CD14-positive monocyte (primary cell): ENCODE data around the gene DAO. TPM values are rescaled to one million over a fixed set of nuclear protein-coding genes. Genes with fewer than 3 reads are reported as not detected.
A peak's percentile ranks its signal among the peaks of the same experiment; 100 is the strongest.

Experiments used
- DNase-seq, 3 donors: peaks; one replicate each; pipeline ENCODE4 v3.0.0-alpha.2; 2011 to 2022
- H2AFZ ChIP-seq: 2 replicates; pipeline ENCODE4 v1.6.0; 2012; ENCODE audit warnings: mild to moderate bottlenecking, low read depth, low read length, inconsistent platforms; ENCODE audit not compliant: insufficient read depth, poor library complexity, severe bottlenecking
- H3K27ac ChIP-seq, 2 donors: 1 replicate in 1 of 2; 2 replicates in 1 of 2; pipeline ENCODE4 v1.5.1; 2012 to 2013; ENCODE audit warnings: low read length in 2 of 2, control low read depth in 1 of 2, inconsistent platforms in 1 of 2, low read depth in 1 of 2, mild to moderate bottlenecking in 1 of 2
- H3K27me3 ChIP-seq, 2 donors: one replicate each; pipeline versions ENCODE4 v1.6.0 to v1.6.1; 2011 to 2013; ENCODE audit warnings: low read length in 2 of 2; ENCODE audit not compliant: control insufficient read depth in 2 of 2, insufficient read depth in 2 of 2
- H3K36me3 ChIP-seq, 2 donors: replicated peaks in 1 of 2; 1 replicate in 1 of 2; 2 replicates in 1 of 2; pipeline versions ENCODE4 v1.5.1 to v1.6.1; 2012 to 2013; ENCODE audit warnings: low read length in 2 of 2, control low read depth in 1 of 2, inconsistent platforms in 1 of 2, mild to moderate bottlenecking in 1 of 2; ENCODE audit not compliant: insufficient read depth in 2 of 2, control insufficient read depth in 1 of 2
- H3K4me1 ChIP-seq, 2 donors: 1 replicate in 1 of 2; 2 replicates in 1 of 2; pipeline versions ENCODE4 v1.5.1 to v1.6.1; 2012 to 2013; ENCODE audit warnings: low read length in 2 of 2, control low read depth in 1 of 2, inconsistent platforms in 1 of 2, mild to moderate bottlenecking in 1 of 2, moderate library complexity in 1 of 2; ENCODE audit not compliant: insufficient read depth in 2 of 2, control insufficient read depth in 1 of 2
- H3K4me2 ChIP-seq: replicated peaks from 2 replicates; pipeline ENCODE3; 2012; ENCODE audit warnings: low read length, moderate library complexity, mild to moderate bottlenecking; ENCODE audit not compliant: poor library complexity, severe bottlenecking; ENCODE audit errors: extremely low read depth
- H3K4me3 ChIP-seq, 3 experiments: fragments of 200-600 bp in 1 of 3; sonication (generic) in 1 of 3; replicated peaks in 1 of 3; 1 replicate in 2 of 3; 2 replicates in 1 of 3; pipeline ENCODE4 v1.5.1; 2011 to 2013; ENCODE audit warnings: low read length in 3 of 3, mild to moderate bottlenecking in 3 of 3, control low read depth in 2 of 3, low read depth in 2 of 3, inconsistent platforms in 1 of 3, moderate library complexity in 1 of 3
- H3K79me2 ChIP-seq: 2 replicates; pipeline ENCODE4 v1.6.0; 2012; ENCODE audit warnings: mild to moderate bottlenecking, control low read depth, inconsistent platforms, low read length, moderate library complexity; ENCODE audit not compliant: insufficient read depth
- H3K9ac ChIP-seq: 2 replicates; pipeline ENCODE4 v1.6.0; 2017; ENCODE audit warnings: low read length, mild to moderate bottlenecking; ENCODE audit not compliant: insufficient read depth, poor library complexity, severe bottlenecking
- H3K9me3 ChIP-seq, 2 donors: replicated peaks in 1 of 2; 1 replicate in 1 of 2; 2 replicates in 1 of 2; pipeline versions ENCODE4 v1.5.1 to v1.6.1; 2012 to 2013; ENCODE audit warnings: low read length in 2 of 2, control low read depth in 1 of 2; ENCODE audit not compliant: control insufficient read depth in 1 of 2, insufficient read depth in 1 of 2
- H4K20me1 ChIP-seq: 2 replicates; pipeline ENCODE4 v1.6.0; 2012; ENCODE audit warnings: mild to moderate bottlenecking, low read length, control low read depth, moderate library complexity; ENCODE audit not compliant: insufficient read depth
- H3K27ac Mint-ChIP-seq, 7 donors: one replicate each; pipeline ENCODE4 v1.8.0; 2020; ENCODE audit warnings: mild to moderate bottlenecking in 7 of 7, mixed read lengths in 7 of 7, moderate library complexity in 6 of 7, inconsistent platforms in 2 of 7
- H3K27me3 Mint-ChIP-seq, 3 donors: one replicate each; pipeline ENCODE4 v1.8.0; 2021 to 2022; ENCODE audit warnings: low read depth in 3 of 3, mild to moderate bottlenecking in 3 of 3, mixed read lengths in 3 of 3, moderate library complexity in 3 of 3, inconsistent platforms in 1 of 3
- H3K36me3 Mint-ChIP-seq, 2 donors: one replicate each; pipeline ENCODE4 v1.8.0; 2020; ENCODE audit warnings: mixed read lengths in 2 of 2, inconsistent platforms in 1 of 2, mild to moderate bottlenecking in 1 of 2
- H3K4me1 Mint-ChIP-seq: one replicate; pipeline ENCODE4 v1.8.0; 2020; ENCODE audit warnings: mild to moderate bottlenecking, mixed read lengths
- H3K4me3 Mint-ChIP-seq, 2 donors: one replicate each; pipeline ENCODE4 v1.8.0; 2020; ENCODE audit warnings: mild to moderate bottlenecking in 2 of 2, mixed read lengths in 2 of 2, moderate library complexity in 1 of 2
- H3K9me3 Mint-ChIP-seq, 7 donors: one replicate each; pipeline ENCODE4 v1.8.0; 2020 to 2022; ENCODE audit warnings: mixed read lengths in 7 of 7, mild to moderate bottlenecking in 6 of 7, moderate library complexity in 6 of 7, inconsistent platforms in 2 of 7
- WGBS: methylation state at CpG from one replicate; pipeline ENCODE4 v1.1.5; 2013; ENCODE audit warnings: missing lambda C conversion rate; ENCODE audit not compliant: insufficient coverage; 5-methylcytosine and 5-hydroxymethylcytosine counted together
- intact Hi-C, 2 donors: fragments of 100-400 bp; cut with micrococcal nuclease; formaldehyde crosslinking; loops; one replicate each; pipeline versions ENCODE4 v1.15.0 to v1.15.1; 2023
- polyA plus RNA-seq, 3 donors: library from polyadenylated mRNA; depleted of rRNA in 1 of 3; unstranded in 2 of 3; stranded (reverse) in 1 of 3; fragments of 300-500 nt in 2 of 3; fragments of >200 nt in 1 of 3; fragmentation: Illumina TruSeq in 2 of 3; gene quantifications; 1 replicate in 2 of 3; 2 replicates in 1 of 3; pipeline ENCODE4 v1.2.3, GENCODE V29; 2012 to 2021
- TF ChIP-seq, protein P1 (sequence below): fragments of 200-600 bp; IDR thresholded peaks from one replicate; pipeline ENCODE4 v1.8.0; 2022; ENCODE audit warnings: antibody characterized with exemption, mild to moderate bottlenecking

The DAO gene
- polyA plus RNA-seq, 3 donors, result not detected

DNA sequence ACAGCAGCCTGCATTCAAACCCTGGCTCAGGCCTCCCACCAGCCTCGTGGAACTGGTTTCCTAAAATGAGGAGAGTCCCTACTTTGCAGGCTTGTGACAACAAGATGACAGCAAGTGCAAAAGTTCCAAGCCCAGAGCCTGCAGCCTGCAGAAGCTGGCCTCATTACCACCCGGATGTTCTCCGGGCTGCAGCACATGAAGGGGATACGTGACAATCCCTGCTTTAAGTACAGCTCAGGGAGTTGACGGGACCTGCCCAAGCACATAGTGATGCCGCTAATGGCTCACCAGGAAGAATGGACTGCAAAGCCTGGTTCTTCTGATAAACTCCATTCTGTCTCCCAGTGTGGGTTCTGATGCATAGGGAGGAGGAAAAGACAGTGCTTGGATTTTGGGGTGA lies 37.5 kb upstream of the DAO start:
- Mint-ChIP-seq H3K9me3 (peaks cover 0 to under 1% (median 0%) of the 10 kb centered on the region in 7 donors), H3K27ac (no peak overlapping the region), H3K27me3 (peaks cover 0 to 3% (median 0%) of the 10 kb centered on the region in 3 donors), H3K4me1 (peaks cover 81% of the 10 kb centered on the region), H3K36me3 (peaks cover 57 to 62% of the 10 kb centered on the region in 2 donors), H3K4me3 (no peak overlapping the region)
- peaks cover 56% of the 10 kb centered on the region for H4K20me1 ChIP-seq
- no peak overlapping the region for H3K9ac ChIP-seq
- peaks cover 64 to 73% of the 10 kb centered on the region in 2 donors for H3K4me1 ChIP-seq
- no peak for DNase-seq
- intact Hi-C loops, result no loop called here
- H3K27me3 ChIP-seq, result no peaks in the 10 kb centered on the region
- H2AFZ ChIP-seq, result no peak overlapping the region
- no peak overlapping the region for H3K4me3 ChIP-seq
- H3K79me2 ChIP-seq, result peaks cover 46% of the 10 kb centered on the region
- peaks cover 7 to 31% of the 10 kb centered on the region in 2 donors for H3K36me3 ChIP-seq
- TF ChIP-seq, protein P1, sequence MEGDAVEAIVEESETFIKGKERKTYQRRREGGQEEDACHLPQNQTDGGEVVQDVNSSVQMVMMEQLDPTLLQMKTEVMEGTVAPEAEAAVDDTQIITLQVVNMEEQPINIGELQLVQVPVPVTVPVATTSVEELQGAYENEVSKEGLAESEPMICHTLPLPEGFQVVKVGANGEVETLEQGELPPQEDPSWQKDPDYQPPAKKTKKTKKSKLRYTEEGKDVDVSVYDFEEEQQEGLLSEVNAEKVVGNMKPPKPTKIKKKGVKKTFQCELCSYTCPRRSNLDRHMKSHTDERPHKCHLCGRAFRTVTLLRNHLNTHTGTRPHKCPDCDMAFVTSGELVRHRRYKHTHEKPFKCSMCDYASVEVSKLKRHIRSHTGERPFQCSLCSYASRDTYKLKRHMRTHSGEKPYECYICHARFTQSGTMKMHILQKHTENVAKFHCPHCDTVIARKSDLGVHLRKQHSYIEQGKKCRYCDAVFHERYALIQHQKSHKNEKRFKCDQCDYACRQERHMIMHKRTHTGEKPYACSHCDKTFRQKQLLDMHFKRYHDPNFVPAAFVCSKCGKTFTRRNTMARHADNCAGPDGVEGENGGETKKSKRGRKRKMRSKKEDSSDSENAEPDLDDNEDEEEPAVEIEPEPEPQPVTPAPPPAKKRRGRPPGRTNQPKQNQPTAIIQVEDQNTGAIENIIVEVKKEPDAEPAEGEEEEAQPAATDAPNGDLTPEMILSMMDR, result no peak
- no peaks in the 10 kb centered on the region for H3K9me3 ChIP-seq
- WGBS, result 84% methylated on average over 5 of the region's 6 CpGs
- no peak overlapping the region for H3K27ac ChIP-seq
- no peak overlapping the region for H3K4me2 ChIP-seq

DNA sequence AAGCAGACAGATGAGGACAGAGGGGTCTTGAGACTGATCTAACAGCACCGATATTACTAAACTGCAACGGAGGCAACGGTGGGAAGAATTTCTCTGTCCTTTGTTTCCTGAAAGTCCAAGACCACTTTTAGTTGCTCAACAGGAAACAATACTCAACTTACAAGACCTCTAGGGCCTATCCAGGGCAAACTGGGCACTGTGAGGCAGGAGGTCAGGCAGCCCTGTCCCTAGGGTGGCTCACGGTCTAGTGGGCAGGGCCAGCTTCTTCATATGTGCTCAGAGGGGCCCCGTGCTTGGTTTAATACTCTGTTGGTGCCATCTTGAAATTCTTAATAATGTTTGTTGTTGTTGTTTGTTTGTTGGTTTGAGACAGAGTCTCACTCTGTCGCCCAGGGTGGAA lies 36.7 kb upstream of the DAO start:
- H2AFZ ChIP-seq, result no peak overlapping the region
- Mint-ChIP-seq H3K9me3 (peaks cover 0 to 2% (median 0%) of the 10 kb centered on the region in 7 donors), H3K4me3 (no peak overlapping the region), H3K27me3 (peaks cover 0 to 3% (median 0%) of the 10 kb centered on the region in 3 donors), H3K27ac (peak overlapping the region in 3 of 7 donors; percentile 1 to 37 (median 6)), H3K36me3 (peaks cover 62 to 67% of the 10 kb centered on the region in 2 donors), H3K4me1 (peaks cover 79% of the 10 kb centered on the region)
- H3K4me1 ChIP-seq, result peaks cover 55 to 66% of the 10 kb centered on the region in 2 donors
- H3K27me3 ChIP-seq, result no peaks in the 10 kb centered on the region
- H3K4me2 ChIP-seq, result no peak overlapping the region
- no peak overlapping the region for H3K4me3 ChIP-seq
- H3K36me3 ChIP-seq, result peaks cover 12 to 39% of the 10 kb centered on the region in 2 donors
- peaks cover 56% of the 10 kb centered on the region for H4K20me1 ChIP-seq
- no peak overlapping the region for H3K9ac ChIP-seq
- no peaks in the 10 kb centered on the region for H3K9me3 ChIP-seq
- TF ChIP-seq, protein P1, result no peak
- intact Hi-C loops, result no loop called here
- 0% methylated on average over 1 of the region's 6 CpGs for WGBS
- peak in 2 of 3 donors; percentile 50 to 51 for DNase-seq
- no peak overlapping the region for H3K27ac ChIP-seq
- H3K79me2 ChIP-seq, result peaks cover 40% of the 10 kb centered on the region
